PC-9 (cell line): Measurements from ENCODE around the gene FBXL17.

Experiments
- EZH2 ChIP-seq: fragments of 200-600 bp; sonication (generic); IDR thresholded peaks from 2 replicates; pipeline ENCODE4 v1.8.0; 2017; ENCODE audit warnings: antibody characterized with exemption, low read depth
- TF ChIP-seq, protein P1 (sequence below): fragments of 200-600 bp; sonication (generic); conservative IDR thresholded peaks from 2 replicates; pipeline ENCODE4 v1.6.1; 2017; ENCODE audit warnings: mixed run types, antibody characterized with exemption, mild to moderate bottlenecking, moderate library complexity

DNA sequence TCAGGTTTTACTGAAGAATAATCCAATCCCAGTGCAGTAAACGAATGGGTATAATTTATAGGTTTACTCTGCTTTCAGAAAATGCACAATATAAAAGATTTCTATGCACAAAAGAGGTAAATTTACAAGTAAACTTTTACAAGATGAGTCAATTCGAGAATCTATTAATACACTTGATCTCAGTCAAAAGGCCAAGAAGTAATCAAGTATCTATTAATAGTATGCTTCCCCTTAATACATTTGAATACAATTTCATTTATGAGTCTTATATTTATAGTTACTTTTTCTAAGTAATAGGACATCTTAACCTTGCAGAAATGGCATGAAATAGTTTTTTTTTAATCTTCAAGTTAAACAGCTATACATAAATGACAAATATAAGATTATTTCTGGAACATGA, 355.9 kb downstream of the FBXL17 start:
- no peak for TF ChIP-seq EZH2
- TF ChIP-seq, protein P1, sequence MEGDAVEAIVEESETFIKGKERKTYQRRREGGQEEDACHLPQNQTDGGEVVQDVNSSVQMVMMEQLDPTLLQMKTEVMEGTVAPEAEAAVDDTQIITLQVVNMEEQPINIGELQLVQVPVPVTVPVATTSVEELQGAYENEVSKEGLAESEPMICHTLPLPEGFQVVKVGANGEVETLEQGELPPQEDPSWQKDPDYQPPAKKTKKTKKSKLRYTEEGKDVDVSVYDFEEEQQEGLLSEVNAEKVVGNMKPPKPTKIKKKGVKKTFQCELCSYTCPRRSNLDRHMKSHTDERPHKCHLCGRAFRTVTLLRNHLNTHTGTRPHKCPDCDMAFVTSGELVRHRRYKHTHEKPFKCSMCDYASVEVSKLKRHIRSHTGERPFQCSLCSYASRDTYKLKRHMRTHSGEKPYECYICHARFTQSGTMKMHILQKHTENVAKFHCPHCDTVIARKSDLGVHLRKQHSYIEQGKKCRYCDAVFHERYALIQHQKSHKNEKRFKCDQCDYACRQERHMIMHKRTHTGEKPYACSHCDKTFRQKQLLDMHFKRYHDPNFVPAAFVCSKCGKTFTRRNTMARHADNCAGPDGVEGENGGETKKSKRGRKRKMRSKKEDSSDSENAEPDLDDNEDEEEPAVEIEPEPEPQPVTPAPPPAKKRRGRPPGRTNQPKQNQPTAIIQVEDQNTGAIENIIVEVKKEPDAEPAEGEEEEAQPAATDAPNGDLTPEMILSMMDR, result no peak
